Muscle layer of duodenum (tissue), 2 donors: ENCODE results near the gene CDH23.

Source experiments
- H3K27ac ChIP-seq: one replicate; pipeline ENCODE4 v1.7.0; 2013; ENCODE audit warnings: mild to moderate bottlenecking, low read length
- H3K27me3 ChIP-seq: one replicate; pipeline ENCODE4 v1.7.0; 2013; ENCODE audit warnings: low read depth, mild to moderate bottlenecking, control low read depth, low read length
- H3K36me3 ChIP-seq, 2 donors: one replicate each; pipeline ENCODE4 v1.7.0; 2013; ENCODE audit warnings: low read length in 2 of 2, control low read depth in 1 of 2, mild to moderate bottlenecking in 1 of 2; ENCODE audit not compliant: insufficient read depth in 2 of 2, control insufficient read depth in 1 of 2
- H3K4me1 ChIP-seq, 2 donors: one replicate each; pipeline ENCODE4 v1.7.0; 2013; ENCODE audit warnings: low read length in 2 of 2, mild to moderate bottlenecking in 2 of 2, control low read depth in 1 of 2, moderate library complexity in 1 of 2; ENCODE audit not compliant: insufficient read depth in 2 of 2, control insufficient read depth in 1 of 2
- H3K4me3 ChIP-seq, 2 donors: one replicate each; pipeline ENCODE4 v1.7.0; 2013; ENCODE audit warnings: low read length in 2 of 2, low read depth in 1 of 2, mild to moderate bottlenecking in 1 of 2
- H3K9me3 ChIP-seq, 2 donors: one replicate each; pipeline ENCODE4 v1.7.0; 2013; ENCODE audit warnings: low read length in 2 of 2, control low read depth in 1 of 2, mild to moderate bottlenecking in 1 of 2; ENCODE audit not compliant: control insufficient read depth in 1 of 2
- donor health status: healthy.

The CDH23 gene

GRCh38 chr10:71527135-71527534 lies 130.4 kb downstream of the CDH23 start:
- H3K27me3 ChIP-seq = no peaks in the 10 kb centered on the region
- no peaks in the 10 kb centered on the region for H3K36me3 ChIP-seq
- H3K4me1 ChIP-seq = no peaks in the 10 kb centered on the region
- no peaks in the 10 kb centered on the region for H3K9me3 ChIP-seq
- no peak overlapping the region for H3K4me3 ChIP-seq
- no peak overlapping the region for H3K27ac ChIP-seq

- H3K4me1 ChIP-seq = no peaks in the 10 kb centered on the region
- H3K9me3 ChIP-seq = no peaks in the 10 kb centered on the region
- H3K27ac ChIP-seq = no peak overlapping the region
- no peaks in the 10 kb centered on the region for H3K36me3 ChIP-seq
- no peak overlapping the region for H3K4me3 ChIP-seq
- H3K27me3 ChIP-seq = no peaks in the 10 kb centered on the region
Measured at GRCh38 chr10:71528371-71529206, 131.9 kb downstream of the CDH23 start.

- Histone ChIP-seq H3K4me3 (no peak overlapping the region), H3K27me3 (no peaks in the 10 kb centered on the region), H3K27ac (no peak overlapping the region), H3K36me3 (no peaks in the 10 kb centered on the region), H3K9me3 (no peaks in the 10 kb centered on the region), H3K4me1 (no peaks in the 10 kb centered on the region)
Measured at GRCh38 chr10:71529207-71529827, 132.6 kb downstream of the CDH23 start.

- no peaks in the 10 kb centered on the region for H3K4me1 ChIP-seq
- H3K36me3 ChIP-seq = no peaks in the 10 kb centered on the region
- no peaks in the 10 kb centered on the region for H3K27me3 ChIP-seq
- H3K4me3 ChIP-seq = no peak overlapping the region
- H3K9me3 ChIP-seq = no peaks in the 10 kb centered on the region
- H3K27ac ChIP-seq = no peak overlapping the region
Measured at GRCh38 chr10:71530781-71531180, 134.1 kb downstream of the CDH23 start.

- Histone ChIP-seq H3K36me3 (no peaks in the 10 kb centered on the region), H3K27me3 (no peaks in the 10 kb centered on the region), H3K9me3 (no peaks in the 10 kb centered on the region), H3K27ac (no peak overlapping the region), H3K4me1 (no peaks in the 10 kb centered on the region), H3K4me3 (no peak overlapping the region)
Measured at GRCh38 chr10:71531485-71532446, 135.0 kb downstream of the CDH23 start.

GRCh38 chr10:71532878-71533277 lies 136.2 kb downstream of the CDH23 start:
- no peaks in the 10 kb centered on the region for H3K9me3 ChIP-seq
- no peak overlapping the region for H3K4me3 ChIP-seq
- no peaks in the 10 kb centered on the region for H3K27me3 ChIP-seq
- H3K27ac ChIP-seq = no peak overlapping the region
- H3K36me3 ChIP-seq = no peaks in the 10 kb centered on the region
- H3K4me1 ChIP-seq = no peaks in the 10 kb centered on the region

GRCh38 chr10:71533936-71534335 lies 137.2 kb downstream of the CDH23 start:
- H3K9me3 ChIP-seq = no peaks in the 10 kb centered on the region
- no peaks in the 10 kb centered on the region for H3K27me3 ChIP-seq
- H3K4me3 ChIP-seq = no peak overlapping the region
- H3K27ac ChIP-seq = no peak overlapping the region
- no peaks in the 10 kb centered on the region for H3K36me3 ChIP-seq
- H3K4me1 ChIP-seq = no peaks in the 10 kb centered on the region

- no peaks in the 10 kb centered on the region for H3K27me3 ChIP-seq
- H3K27ac ChIP-seq = no peak overlapping the region
- H3K4me1 ChIP-seq = no peaks in the 10 kb centered on the region
- H3K36me3 ChIP-seq = no peaks in the 10 kb centered on the region
- no peak overlapping the region for H3K4me3 ChIP-seq
- no peaks in the 10 kb centered on the region for H3K9me3 ChIP-seq
Measured at GRCh38 chr10:71534568-71535194, 138.0 kb downstream of the CDH23 start.

GRCh38 chr10:71536332-71536731 lies 139.6 kb downstream of the CDH23 start:
- Histone ChIP-seq H3K27ac (no peak overlapping the region), H3K4me1 (no peaks in the 10 kb centered on the region), H3K36me3 (no peaks in the 10 kb centered on the region), H3K4me3 (no peak overlapping the region), H3K9me3 (no peaks in the 10 kb centered on the region), H3K27me3 (no peaks in the 10 kb centered on the region)

GRCh38 chr10:71537125-71537524 lies 140.4 kb downstream of the CDH23 start:
- no peaks in the 10 kb centered on the region for H3K36me3 ChIP-seq
- H3K27ac ChIP-seq = no peak overlapping the region
- no peaks in the 10 kb centered on the region for H3K27me3 ChIP-seq
- no peak overlapping the region for H3K4me3 ChIP-seq
- H3K4me1 ChIP-seq = no peaks in the 10 kb centered on the region
- H3K9me3 ChIP-seq = no peaks in the 10 kb centered on the region

- H3K27ac ChIP-seq = no peak overlapping the region
- H3K4me3 ChIP-seq = no peak overlapping the region
Measured at GRCh38 chr10:71537681-71538080, 141.0 kb downstream of the CDH23 start.

More at GRCh38 chr10:71537681-71538080, 141.0 kb downstream of the CDH23 start:
- Histone ChIP-seq H3K27me3 (no peaks in the 10 kb centered on the region), H3K9me3 (no peaks in the 10 kb centered on the region), H3K4me1 (no peaks in the 10 kb centered on the region), H3K36me3 (no peaks in the 10 kb centered on the region)
